ENCODE results near the gene TMEM138.
A peak's percentile ranks its signal among the peaks of the same experiment; 100 is the strongest.

Gene TMEM138

GRCh38 chr11:61343792-61344745 lies 18.1 kb upstream of the TMEM138 start:
- H3K27me3 ChIP-seq (ENCODE audit: insufficient read depth, insufficient read length) = no peaks in the 10 kb centered on the region
- H3K9me3 ChIP-seq (ENCODE audit: insufficient read depth, low read length) = no peaks in the 10 kb centered on the region
- H3K36me3 ChIP-seq (ENCODE audit: insufficient read depth, insufficient read length, low read length) = peaks cover 59% of the 10 kb centered on the region
- H3K4me1 ChIP-seq (ENCODE audit: insufficient read depth, insufficient read length) = peaks cover 15% of the 10 kb centered on the region
- DNase-seq (ENCODE audit: low read depth, low spot score) = no peak
- no peak for TF ChIP-seq YY1 (IDR thresholded peaks at IDR 0.05; ENCODE audit: insufficient read depth, insufficient read length)
- no peak for TF ChIP-seq ZNF274 (IDR thresholded peaks at IDR 0.05; ENCODE audit: low read depth, low read length)
- H3K9ac ChIP-seq (ENCODE audit: insufficient read length, low read depth) = no peak overlapping the region
- H3K4me3 ChIP-seq (ENCODE audit: insufficient read length, low read depth) = no peak overlapping the region

GRCh38 chr11:61345170-61345610 lies 17.0 kb upstream of the TMEM138 start:
- Histone ChIP-seq H3K36me3 (ENCODE audit: insufficient read depth, insufficient read length, low read length) (peaks cover 64% of the 10 kb centered on the region), H3K4me3 (ENCODE audit: insufficient read length, low read depth) (no peak overlapping the region), H3K9ac (ENCODE audit: insufficient read length, low read depth) (peak overlapping the region; percentile 53), H3K9me3 (ENCODE audit: insufficient read depth, low read length) (no peaks in the 10 kb centered on the region), H3K27me3 (ENCODE audit: insufficient read depth, insufficient read length) (no peaks in the 10 kb centered on the region), H3K4me1 (ENCODE audit: insufficient read depth, insufficient read length) (peaks cover 15% of the 10 kb centered on the region)
- DNase-seq (ENCODE audit: low read depth, low spot score) = no peak
- no peak for TF ChIP-seq ZNF274 (IDR thresholded peaks at IDR 0.05; ENCODE audit: low read depth, low read length)
- no peak for TF ChIP-seq YY1 (IDR thresholded peaks at IDR 0.05; ENCODE audit: insufficient read depth, insufficient read length)
- TF ChIP-seq SUZ12 (IDR thresholded peaks at IDR 0.05; ENCODE audit: extremely low read depth, insufficient read depth, insufficient read length) = no peak

DNA sequence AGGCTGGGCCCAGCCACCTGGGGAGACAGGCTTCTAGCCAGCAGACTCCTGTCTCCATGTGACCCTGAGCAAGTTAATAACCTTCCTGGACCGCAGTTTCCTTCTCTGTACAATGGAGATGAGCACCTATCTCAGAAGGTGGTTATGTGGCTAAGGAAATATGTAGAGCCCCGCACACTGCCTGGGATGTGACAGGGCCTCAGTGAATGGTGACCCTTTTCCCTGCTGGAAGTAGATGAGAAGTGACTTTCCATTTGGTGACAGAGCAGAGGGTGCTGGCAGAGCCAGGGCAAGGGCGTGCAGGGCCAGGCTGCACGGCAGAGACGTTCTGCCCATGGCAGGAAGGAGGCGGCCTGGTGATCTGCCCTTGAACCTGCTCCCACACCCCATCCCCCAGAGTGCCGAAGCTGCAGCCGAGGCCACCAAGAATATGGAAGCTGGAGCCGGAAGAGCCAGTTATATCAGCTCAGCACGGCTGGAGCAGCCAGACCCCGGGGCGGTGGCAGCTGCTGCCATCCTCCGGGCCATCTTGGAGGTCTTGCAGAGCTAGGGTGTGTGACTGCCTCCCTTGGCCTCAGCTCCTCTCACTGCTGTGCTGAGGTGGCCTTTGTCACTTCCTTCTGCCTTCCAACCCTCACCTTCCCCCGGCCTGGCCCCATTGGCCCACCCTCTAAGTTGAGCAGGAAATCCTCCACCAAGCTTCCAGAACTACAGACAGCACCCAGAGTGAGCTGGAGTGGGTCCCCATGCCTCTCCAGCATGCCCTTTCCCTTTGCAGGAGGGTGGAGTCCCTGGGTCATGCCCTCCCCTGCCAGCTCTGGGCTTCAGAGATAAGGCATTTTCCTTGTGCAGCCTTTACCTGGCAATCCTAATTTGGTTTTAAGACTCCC lies 16.0 kb upstream of the TMEM138 start:
- no peaks in the 10 kb centered on the region for H3K9me3 ChIP-seq (ENCODE audit: insufficient read depth, low read length)
- no peaks in the 10 kb centered on the region for H3K27me3 ChIP-seq (ENCODE audit: insufficient read depth, insufficient read length)
- H3K36me3 ChIP-seq (ENCODE audit: insufficient read depth, insufficient read length, low read length) = peaks cover 71% of the 10 kb centered on the region
- TF ChIP-seq SUZ12 (IDR thresholded peaks at IDR 0.05; ENCODE audit: extremely low read depth, insufficient read depth, insufficient read length) = no peak
- no peak for TF ChIP-seq ZNF274 (IDR thresholded peaks at IDR 0.05; ENCODE audit: low read depth, low read length)
- TF ChIP-seq YY1 (IDR thresholded peaks at IDR 0.05; ENCODE audit: insufficient read depth, insufficient read length) = no peak
- H3K9ac ChIP-seq (ENCODE audit: insufficient read length, low read depth) = peak overlapping the region; percentile 53
- no peak for DNase-seq (ENCODE audit: low read depth, low spot score)
- peaks cover 16% of the 10 kb centered on the region for H3K4me1 ChIP-seq (ENCODE audit: insufficient read depth, insufficient read length)
- no peak overlapping the region for H3K4me3 ChIP-seq (ENCODE audit: insufficient read length, low read depth)

DNA sequence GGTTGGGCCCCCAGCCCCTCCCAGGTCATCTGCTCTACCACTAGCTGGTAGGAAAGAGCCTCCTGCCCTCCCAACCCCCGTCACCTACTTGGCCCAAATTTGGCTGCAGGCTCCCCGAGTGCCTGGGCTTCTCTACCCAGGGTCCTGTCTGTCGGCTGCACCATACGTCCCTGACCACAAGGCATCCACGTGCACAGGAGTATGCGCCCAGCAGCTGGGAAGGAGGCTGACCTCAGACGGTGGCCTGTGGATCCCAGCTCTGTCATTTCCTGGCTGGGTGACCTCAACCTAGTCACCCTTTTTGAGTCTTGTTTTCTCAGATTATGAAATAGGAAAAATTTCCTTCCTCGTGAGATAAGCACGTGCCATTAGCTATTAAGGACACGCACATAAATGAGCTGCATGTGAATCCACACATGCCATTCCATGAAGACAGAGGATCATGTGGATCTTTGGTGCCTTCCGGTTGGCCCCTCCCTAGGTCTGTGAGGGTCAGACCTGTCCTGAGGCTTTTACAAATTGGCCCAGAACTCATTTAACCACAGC lies 14.2 kb upstream of the TMEM138 start:
- Histone ChIP-seq H3K4me3 (ENCODE audit: insufficient read length, low read depth) (no peak overlapping the region), H3K36me3 (ENCODE audit: insufficient read depth, insufficient read length, low read length) (peaks cover 74% of the 10 kb centered on the region), H3K9ac (ENCODE audit: insufficient read length, low read depth) (no peak overlapping the region), H3K9me3 (ENCODE audit: insufficient read depth, low read length) (no peaks in the 10 kb centered on the region), H3K4me1 (ENCODE audit: insufficient read depth, insufficient read length) (peaks cover 16% of the 10 kb centered on the region), H3K27me3 (ENCODE audit: insufficient read depth, insufficient read length) (no peaks in the 10 kb centered on the region)
- TF ChIP-seq YY1 (IDR thresholded peaks at IDR 0.05; ENCODE audit: insufficient read depth, insufficient read length) (no peak), SUZ12 (IDR thresholded peaks at IDR 0.05; ENCODE audit: extremely low read depth, insufficient read depth, insufficient read length) (no peak), ZNF274 (IDR thresholded peaks at IDR 0.05; ENCODE audit: low read depth, low read length) (no peak)
- no peak for DNase-seq (ENCODE audit: low read depth, low spot score)

DNA sequence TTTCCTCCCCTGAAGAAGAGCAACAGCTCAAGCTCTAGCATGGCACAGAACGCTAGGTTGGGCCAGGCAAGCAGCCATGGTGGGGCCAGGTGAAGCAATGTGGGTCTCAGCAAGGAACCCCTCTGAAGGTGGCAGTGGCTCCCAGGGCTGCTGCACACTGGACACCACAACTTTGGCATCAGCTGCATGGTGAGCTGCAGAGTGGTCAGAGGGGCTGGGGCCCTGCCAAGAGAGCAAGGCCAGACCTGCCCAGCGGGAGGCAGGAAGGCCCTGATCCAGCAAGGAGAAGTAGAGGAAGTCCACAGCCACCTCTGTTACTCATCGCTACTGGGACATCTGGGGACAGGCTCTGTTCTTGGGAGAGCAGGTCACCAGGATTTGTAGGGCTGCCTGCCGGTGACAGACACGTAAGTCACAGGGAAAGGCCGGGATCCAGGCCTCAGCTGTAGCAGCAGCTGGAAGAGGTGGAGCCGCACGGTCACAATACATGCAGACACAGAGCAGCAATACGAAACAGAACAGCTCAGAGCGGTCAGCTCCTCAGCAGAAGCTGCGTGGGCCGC lies 12.9 kb upstream of the TMEM138 start:
- no peaks in the 10 kb centered on the region for H3K9me3 ChIP-seq (ENCODE audit: insufficient read depth, low read length)
- no peaks in the 10 kb centered on the region for H3K27me3 ChIP-seq (ENCODE audit: insufficient read depth, insufficient read length)
- no peak overlapping the region for H3K9ac ChIP-seq (ENCODE audit: insufficient read length, low read depth)
- no peak for DNase-seq (ENCODE audit: low read depth, low spot score)
- H3K36me3 ChIP-seq (ENCODE audit: insufficient read depth, insufficient read length, low read length) = peaks cover 74% of the 10 kb centered on the region
- peaks cover 12% of the 10 kb centered on the region for H3K4me1 ChIP-seq (ENCODE audit: insufficient read depth, insufficient read length)
- H3K4me3 ChIP-seq (ENCODE audit: insufficient read length, low read depth) = no peak overlapping the region
- TF ChIP-seq ZNF274 (IDR thresholded peaks at IDR 0.05; ENCODE audit: low read depth, low read length) = no peak
- TF ChIP-seq SUZ12 (IDR thresholded peaks at IDR 0.05; ENCODE audit: extremely low read depth, insufficient read depth, insufficient read length) = no peak
- no peak for TF ChIP-seq YY1 (IDR thresholded peaks at IDR 0.05; ENCODE audit: insufficient read depth, insufficient read length)

GRCh38 chr11:61349916-61350315 lies 12.3 kb upstream of the TMEM138 start:
- Histone ChIP-seq H3K36me3 (ENCODE audit: insufficient read depth, insufficient read length, low read length) (peaks cover 77% of the 10 kb centered on the region), H3K4me1 (ENCODE audit: insufficient read depth, insufficient read length) (peaks cover 11% of the 10 kb centered on the region), H3K27me3 (ENCODE audit: insufficient read depth, insufficient read length) (no peaks in the 10 kb centered on the region), H3K9me3 (ENCODE audit: insufficient read depth, low read length) (no peaks in the 10 kb centered on the region), H3K9ac (ENCODE audit: insufficient read length, low read depth) (no peak overlapping the region), H3K4me3 (ENCODE audit: insufficient read length, low read depth) (no peak overlapping the region)
- DNase-seq (ENCODE audit: low read depth, low spot score) = no peak
- TF ChIP-seq YY1 (IDR thresholded peaks at IDR 0.05; ENCODE audit: insufficient read depth, insufficient read length) (no peak), SUZ12 (IDR thresholded peaks at IDR 0.05; ENCODE audit: extremely low read depth, insufficient read depth, insufficient read length) (no peak), ZNF274 (IDR thresholded peaks at IDR 0.05; ENCODE audit: low read depth, low read length) (no peak)

Measured in NT2/D1 (cell line).